Tibial nerve (tissue), 4 donors: ENCODE data around the gene MAPK10.

Experiments used
- EP300 ChIP-seq, 2 donors: sonication (generic); formaldehyde crosslinking; IDR thresholded peaks; one replicate each; pipeline ENCODE4 v1.6.1; 2017; ENCODE audit warnings: antibody characterized with exemption in 2 of 2, mild to moderate bottlenecking in 1 of 2
- POLR2A ChIP-seq, 2 donors: fragments of 450-650 bp; IDR thresholded peaks; one replicate each; pipeline ENCODE4 v1.6.1; 2017; ENCODE audit warnings: antibody characterized with exemption in 2 of 2, mild to moderate bottlenecking in 2 of 2, moderate library complexity in 2 of 2
- TF ChIP-seq, protein P1 (sequence below), 5 experiments: fragments of 200-600 bp in 3 of 5; fragments of 450-650 bp in 2 of 5; sonication (generic) in 3 of 5; IDR thresholded peaks; one replicate each; pipeline ENCODE4 v1.5.1; 2016 to 2019; ENCODE audit warnings: antibody characterized with exemption in 5 of 5, mild to moderate bottlenecking in 3 of 5, moderate library complexity in 2 of 5

DNA sequence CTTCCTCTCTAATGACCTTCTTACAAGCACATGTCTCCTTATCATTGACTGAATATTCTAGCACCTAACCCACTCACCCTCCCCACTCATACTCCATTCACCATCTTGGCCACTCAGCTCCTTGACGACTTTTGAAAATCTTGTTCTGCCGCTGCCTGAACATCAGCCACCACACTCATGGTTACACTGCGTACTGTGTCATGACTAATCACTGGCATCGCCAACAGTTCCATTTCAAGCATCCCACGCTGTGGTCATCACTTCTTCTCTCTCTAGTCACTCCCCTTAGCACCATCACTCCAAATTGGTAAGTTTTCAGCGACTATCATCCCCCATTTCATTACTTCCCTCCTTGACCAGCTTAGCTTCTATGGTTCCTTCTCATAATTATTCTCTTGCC, 352.8 kb downstream of the MAPK10 start:
- TF ChIP-seq, protein P1, sequence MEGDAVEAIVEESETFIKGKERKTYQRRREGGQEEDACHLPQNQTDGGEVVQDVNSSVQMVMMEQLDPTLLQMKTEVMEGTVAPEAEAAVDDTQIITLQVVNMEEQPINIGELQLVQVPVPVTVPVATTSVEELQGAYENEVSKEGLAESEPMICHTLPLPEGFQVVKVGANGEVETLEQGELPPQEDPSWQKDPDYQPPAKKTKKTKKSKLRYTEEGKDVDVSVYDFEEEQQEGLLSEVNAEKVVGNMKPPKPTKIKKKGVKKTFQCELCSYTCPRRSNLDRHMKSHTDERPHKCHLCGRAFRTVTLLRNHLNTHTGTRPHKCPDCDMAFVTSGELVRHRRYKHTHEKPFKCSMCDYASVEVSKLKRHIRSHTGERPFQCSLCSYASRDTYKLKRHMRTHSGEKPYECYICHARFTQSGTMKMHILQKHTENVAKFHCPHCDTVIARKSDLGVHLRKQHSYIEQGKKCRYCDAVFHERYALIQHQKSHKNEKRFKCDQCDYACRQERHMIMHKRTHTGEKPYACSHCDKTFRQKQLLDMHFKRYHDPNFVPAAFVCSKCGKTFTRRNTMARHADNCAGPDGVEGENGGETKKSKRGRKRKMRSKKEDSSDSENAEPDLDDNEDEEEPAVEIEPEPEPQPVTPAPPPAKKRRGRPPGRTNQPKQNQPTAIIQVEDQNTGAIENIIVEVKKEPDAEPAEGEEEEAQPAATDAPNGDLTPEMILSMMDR (IDR thresholded peaks at IDR 0.05), result no peak
- no peak for TF ChIP-seq POLR2A (IDR thresholded peaks at IDR 0.05)
- no peak for TF ChIP-seq EP300 (IDR thresholded peaks at IDR 0.05)
